ENCODE results near the gene HIPK2.
"Not testable (repeated sequence)": the region's sequence is repeated elsewhere in the genome, so short reads cannot be mapped to it uniquely, and the experiment has no call there.

Gene HIPK2

DNA sequence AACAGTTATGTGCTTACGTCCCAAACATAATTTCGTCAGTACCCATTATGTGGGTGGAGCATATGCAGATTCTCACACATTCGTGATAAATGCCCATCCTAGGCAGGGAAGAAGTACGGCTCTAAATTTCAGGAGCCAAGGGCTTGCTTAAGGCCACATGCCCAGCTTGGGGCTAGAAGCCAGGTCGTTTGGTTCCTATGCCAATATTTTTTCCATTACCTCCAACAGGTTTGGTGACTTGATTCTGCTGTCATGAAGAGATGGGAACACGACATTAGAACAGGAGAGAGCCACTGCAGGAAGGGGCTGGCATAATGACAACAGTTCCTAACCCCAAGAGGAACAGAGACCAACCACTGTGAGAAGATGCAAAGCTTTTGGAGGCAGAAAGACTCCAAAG is 85.1 kb downstream of the HIPK2 start:
- no peak for DNase-seq

DNA sequence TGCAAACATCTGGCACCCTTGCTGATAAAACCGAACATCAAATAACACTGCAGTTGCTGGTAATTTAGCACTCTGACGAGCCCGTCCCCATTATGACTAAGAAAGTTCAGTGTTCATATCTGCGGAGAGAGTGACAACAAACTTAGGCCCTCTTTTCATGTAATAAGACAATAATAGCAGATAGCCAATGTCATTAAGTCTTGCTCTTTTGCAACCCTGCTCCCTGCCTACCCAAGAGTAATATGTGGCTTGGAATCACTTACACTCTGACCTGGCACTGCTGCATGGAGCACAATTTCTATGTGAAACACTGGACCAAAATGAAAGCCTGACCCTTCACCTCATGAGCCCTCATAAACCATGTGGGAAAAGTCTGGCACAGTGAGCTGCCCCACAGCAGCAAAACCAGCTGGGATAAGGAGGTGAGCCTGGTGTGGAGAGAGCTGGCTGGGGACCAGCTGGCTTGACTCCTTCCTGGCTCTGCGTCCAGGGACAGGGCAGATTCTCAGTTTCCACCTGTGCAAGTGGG is 86.5 kb downstream of the HIPK2 start:
- DNase-seq: no peak

DNA sequence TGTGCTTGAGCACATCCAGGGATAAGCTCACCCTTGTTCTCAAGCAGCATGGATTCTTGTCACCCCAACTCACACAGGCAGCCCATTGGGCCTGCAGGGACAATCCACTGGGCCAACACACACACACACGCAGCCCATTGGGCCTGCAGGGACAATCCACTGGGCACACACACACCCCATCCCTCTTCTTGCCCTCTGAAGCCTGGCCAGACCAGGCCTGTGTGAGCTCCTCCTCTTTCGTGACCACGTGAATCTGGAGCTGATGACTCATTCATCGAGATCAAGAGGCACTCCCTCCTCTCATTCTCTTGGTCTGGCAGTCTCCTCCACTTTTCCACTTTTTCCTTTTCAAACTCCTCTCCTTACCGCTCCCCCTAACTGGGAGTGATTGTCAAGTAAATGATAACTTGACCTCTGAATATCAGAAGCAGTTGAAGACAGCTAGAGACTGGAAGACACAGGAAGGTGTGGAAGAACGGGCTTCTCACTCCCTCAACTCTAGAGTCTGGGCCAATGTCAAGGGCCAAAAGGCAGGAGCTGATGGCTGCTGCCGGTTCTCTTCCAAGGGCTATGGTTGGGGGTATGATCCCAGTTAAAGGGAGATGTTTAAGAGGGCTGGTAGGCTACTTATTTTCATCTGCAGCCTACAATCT is 89.7 kb downstream of the HIPK2 start:
- no peak for DNase-seq

DNA sequence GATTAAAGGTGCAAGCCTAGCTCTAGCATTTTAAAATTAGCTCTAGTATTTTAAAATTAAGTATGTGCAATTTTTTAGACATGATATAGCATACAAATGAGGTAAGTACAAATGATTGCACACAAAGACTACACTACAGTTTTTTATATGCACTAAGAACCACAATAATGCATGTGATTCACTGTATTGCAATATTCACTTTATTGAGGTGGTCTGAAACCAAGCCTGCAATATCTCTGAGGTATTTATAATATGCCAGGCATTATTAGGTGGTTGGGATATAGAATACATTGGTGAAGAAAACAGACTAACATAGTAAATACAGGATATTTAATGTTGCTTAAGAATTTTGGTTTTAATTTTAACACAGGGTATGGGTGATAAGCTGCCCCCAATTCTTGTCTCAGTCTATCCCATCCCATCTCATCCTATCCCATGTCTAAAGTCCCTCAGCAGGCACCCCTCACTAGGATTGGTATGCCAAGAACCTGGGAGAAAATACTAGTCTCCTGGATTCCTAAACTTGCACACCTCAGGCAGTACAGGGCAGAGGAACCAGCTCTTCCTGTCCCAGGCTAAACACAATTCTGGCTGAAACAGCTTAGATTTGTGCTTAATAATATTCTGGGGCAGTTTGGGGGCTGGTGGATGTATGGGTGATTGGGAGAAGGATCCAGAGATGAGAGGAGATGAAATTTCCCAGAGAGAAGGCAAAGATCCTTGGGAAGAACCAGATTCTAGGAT is 90.4 kb downstream of the HIPK2 start:
- DNase-seq: no peak

DNA sequence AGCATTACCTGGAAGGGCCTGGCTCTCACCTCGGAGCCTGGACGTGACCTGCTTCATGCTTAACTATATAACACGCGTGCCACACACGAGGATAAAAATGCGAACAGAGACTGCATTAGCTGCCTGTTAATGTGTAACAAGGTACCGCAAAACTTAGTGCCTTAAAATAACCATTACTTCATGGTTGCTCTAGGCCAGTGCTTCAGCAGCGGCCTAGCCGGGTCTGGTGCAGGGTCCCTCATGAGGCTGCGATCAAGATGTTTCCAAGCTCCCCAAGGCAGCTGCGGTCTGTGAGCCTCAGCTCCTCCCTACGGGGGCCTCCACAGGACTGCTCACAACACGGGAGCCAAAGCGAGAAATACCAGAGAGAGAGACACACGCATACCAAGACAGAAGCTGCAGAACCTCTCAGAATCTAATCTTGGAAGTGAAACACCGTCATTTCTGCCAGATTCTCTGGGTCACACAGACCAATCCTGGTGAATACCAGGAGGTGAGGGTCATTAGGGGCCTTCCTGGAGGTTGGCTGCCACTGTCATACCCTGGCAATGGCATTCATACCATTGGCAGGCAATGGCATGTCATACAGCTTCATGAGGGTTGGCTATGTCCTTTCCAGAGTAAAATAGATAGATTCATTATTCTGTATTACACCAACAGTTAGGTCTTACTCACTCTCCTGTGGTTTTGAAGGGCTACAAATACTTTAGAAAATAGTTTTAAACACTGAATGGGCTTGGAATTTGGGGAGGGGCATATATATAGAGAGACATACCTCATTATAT is 94.5 kb downstream of the HIPK2 start:
- DNase-seq: no peak

DNA sequence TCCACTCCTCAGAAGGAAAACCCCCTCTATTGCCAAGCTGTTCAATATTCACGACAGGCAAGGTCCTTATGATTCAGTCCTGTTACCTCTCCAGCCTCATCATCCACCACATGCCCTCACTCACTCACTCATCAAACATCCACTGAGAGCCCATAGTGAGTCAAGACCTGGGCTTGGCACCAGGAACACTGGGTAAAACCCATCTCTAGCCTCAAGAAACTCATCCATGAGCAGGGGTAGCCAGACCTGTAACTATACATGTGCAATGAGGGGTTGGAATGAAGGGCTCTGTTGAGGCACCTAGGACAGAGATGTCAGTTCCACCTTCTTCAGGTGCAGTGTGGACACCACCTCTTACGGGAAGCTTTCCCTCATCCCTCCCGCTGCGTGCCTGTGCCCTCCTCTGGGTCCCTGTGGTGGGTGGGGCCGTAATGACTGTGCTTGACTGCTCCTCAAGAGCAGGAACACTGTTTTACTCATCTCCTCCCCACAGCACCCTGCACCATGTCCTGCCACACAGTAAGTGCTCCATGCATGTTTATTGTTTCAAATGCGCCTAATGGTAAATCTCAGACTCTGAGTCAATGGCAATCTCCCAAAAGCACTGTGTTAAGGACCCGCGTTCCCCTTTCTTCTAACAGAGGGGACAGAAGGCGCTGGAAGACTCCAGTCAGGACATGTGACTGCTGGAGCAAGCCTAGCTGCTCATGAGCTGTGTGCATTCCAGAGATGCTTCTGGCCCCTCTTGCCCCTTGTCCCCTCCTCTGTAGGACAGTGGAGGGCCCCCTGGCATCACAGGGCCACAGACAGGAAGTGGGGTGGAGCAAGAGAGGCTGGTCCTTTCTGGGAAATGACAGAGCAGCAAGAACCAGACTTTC is 95.4 kb downstream of the HIPK2 start:
- no peak for DNase-seq

DNA sequence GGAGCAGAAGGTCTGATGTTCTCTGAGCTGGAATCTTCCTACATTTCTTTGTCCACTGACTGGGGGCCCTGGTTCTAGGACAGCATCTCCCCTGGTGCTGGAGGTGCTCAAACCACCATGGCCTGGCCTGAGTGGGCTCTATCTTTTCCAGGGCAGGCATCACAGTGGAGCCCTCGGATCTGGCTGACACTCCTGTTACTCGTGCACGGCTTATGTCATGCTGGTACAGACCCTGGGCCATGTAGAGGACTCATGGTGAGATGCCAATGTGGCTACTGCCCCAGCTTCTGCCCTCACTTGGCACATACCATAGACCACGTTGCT is 96.0 kb downstream of the HIPK2 start:
- DNase-seq: no peak

DNA sequence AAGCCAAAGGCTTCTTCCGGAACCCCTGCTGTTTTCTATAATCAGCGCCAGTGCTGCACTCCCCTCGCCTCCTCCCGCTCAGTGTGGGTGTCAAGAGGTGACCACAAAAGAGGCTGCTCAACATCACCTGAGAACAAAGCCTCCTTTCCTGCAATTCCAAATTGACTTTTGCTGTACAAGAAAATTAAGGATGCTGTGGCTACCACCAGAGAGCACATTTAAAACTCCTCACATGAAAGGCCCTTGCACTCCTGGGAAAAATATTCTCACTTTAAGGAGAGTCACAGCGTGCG is 96.4 kb downstream of the HIPK2 start:
- DNase-seq: no peak

DNA sequence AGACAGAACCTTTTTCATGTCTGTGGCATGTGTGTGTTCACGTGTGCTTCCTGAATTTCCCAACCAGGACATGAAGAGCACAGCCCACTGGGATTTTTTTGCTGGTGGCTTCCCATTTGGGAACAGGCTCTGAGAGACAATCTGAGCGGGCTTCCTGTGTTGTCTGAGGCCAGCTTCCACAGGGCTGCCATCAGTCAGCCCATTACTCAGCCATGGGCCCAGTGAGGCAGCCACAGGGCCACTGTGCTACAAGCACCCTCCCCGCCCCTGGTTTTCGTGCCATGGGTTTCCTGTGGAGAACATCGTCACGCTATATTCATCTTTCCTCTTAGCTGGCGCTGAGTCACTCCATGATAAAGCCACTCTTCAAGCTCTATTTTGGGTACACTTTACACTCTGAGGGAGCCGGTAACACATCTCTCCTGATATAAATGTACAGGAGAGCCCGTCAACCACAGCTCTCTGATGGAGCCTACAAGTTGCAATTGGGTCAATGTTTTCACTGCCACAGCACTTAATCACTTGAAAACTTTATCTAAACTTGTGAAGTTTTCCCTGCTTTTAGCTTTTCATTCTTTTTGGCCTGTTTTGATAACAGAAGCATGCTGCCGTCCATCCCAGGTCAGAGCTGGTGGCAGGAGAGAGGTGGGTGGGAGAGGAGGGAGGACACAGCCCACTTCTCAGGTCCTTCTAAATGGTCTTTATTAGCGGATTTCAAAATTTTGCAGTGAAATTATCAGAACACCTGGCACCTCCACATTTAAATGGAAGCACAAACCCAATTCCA is 96.9 kb downstream of the HIPK2 start:
- DNase-seq: no peak

DNA sequence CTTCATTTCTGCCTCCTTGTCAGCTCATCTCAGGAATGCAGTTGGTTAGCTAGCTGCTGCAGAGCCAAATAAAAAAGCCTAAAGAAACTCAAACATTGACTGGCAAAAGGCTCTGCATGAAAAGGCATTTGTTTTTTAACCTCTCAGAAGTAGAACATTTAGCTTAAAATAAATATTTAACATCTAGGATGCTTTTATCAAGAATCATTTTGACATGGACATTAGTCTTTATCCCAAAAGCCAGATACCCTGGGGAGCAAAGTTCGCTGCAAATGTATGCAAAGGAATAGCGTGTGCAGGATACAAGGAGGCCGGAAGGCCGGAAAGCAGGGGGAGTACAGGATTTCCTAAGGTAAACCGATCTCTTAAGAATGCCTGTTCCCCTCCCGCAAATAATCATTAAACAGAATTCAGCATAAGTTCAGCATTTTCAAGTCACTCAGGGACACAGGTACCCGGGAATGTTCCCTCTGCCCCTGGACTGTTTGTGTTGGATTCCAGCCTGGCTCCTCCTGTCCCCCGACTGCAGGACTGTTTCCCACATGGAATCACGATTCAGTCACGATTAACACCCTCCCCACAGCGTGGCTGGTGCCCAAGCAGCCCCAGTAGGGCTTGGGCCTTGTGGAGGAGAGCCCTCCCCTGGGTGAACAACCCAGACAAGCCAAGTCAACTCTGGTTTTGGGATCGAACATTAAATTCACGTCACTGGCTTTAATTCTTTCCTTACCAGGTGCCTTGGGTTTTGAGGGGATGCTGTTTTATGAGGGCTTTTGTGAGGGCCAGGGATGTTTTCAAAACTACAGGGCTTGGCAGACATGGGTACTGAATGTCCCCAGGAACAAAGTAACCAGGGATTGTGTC is 97.8 kb downstream of the HIPK2 start:
- no peak for DNase-seq

DNA sequence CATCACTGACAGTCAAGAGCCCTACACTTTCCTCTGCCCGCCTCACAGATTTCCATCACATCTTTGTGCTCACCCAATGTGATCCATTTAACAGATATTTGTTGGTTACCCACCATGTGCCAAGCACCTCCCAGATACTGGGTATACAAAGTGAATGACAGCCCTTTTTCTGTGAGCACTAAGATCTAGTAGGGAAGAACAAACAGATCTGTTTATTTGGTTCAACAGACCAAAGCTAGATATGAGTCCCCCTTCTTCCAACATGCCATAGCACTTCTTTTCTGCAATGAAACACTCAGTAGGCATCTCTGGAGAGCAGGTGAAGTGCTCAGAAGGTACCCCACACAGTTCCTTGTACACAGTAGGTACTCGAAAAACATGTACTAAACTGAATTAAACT is 101.4 kb downstream of the HIPK2 start:
- no peak for DNase-seq

DNA sequence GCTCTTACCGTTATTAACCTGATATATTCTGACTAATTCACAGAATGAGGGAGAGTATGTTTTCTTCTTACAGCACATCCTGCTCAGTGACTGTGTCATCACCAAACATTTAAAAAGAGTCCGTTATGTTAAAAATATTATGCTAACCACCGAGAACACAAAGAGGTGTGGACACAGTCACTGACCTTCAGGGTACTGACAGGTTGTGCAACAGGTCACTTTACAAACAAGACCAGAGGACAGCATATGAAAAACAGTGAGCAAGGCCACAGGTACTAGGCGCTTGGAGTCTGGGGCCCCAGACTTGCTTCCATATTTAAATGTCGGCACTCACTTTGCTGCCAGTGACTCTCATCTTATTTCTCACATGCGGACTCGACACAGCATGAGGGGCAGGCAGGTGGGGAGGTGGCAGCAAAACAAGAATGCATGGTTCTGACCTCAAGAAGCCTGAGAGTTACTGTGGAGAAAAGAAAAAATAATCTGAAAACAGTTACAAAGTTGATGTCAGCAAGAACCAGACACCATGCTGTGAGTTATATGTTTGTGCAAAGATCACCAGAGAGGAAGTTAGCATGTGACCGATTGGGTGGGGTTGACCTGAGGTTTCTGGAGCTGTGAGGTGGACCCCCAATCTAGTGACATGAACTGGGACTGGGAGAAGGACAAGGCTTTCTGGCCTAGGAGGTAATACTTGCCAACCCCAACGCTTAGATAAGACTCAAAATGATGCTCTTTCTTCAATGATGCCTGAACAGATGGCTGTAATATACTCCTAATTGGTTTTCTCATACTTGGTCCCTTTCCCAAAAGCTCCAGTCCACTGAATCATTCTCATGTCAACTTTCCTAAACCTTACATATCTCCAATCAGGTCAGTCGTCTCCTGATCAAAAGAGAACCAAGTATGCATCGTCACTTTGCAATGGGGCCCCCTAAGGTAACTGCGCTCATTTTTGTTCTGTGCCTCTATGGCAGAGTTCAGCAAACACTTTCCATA is 102.4 kb downstream of the HIPK2 start:
- DNase-seq: no peak

DNA sequence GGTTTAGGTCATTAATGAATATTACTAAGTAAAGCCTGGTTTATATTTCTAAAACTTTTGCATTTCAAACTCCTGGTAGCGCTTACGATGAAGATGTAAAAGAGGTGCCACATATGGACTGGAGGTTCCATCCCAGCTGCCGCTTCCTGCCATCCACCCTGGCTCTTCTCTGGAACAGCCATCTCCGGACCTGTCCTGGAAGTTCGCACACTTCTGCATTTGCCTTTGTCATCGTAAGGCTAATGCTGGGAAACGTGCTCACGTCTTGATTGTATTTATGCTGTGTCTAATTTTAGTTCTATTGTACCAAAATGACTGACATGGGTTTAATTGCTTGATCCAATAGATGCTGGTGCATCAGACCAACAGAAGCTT is 103.1 kb downstream of the HIPK2 start:
- no peak for DNase-seq

DNA sequence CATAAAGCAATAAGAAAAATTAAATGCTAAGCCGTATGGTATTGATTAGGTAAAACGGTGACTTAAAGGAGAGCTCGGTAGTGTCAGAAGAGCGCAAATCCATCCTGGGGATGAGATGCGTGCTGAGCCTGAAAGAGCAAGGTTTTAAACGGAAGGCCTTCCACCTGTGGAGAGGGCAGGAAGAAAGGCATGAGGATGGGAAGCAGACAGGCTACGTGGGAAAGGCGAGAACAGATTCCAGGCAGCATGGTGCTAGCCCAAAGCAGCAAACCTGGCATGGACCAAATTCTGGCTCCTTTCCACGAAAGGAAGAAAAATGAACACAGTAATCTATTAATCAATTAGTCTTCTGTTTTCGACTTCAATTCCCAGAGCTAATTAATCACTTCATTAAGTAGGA is 103.5 kb downstream of the HIPK2 start:
- DNase-seq: no peak

DNA sequence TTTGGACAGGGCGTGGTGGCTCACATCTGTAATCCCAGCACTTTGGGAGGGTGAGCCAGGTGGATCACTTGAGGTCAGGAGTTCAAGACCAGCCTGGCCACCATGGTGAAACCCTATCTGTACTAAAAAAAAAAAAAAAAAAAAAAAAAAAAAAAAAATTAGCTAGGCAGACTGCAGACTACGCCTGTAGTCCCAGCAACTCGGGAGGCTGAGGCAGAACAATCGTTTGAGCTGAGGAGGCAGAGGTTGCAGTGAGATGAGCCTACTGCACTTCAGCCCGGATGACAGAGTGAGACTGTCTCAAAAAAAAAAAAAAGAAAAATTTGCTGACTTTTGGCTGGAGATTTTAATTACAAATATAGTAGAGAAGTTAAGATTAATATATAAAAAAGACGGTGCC is 104.0 kb downstream of the HIPK2 start:
- DNase-seq: no peak

DNA sequence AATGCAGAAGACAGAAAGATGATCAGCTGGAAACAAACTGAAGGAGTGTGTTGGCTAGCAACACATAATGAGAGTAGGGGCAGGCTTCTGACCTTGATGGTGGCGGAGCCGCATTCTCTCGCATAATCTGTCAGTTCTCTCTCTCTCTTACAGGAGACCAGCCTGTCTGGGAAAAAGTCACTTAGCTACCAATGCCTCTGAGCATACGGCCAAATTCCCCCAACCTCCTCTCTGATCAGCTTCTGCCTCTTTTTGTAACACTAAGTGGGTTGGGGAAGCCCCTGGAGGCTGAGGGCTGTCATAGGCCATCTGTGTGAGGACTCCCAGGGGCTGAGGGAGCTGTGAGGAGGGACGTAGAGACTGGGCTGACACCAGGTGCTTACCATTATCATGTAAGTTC is 104.6 kb downstream of the HIPK2 start:
- no peak for DNase-seq

DNA sequence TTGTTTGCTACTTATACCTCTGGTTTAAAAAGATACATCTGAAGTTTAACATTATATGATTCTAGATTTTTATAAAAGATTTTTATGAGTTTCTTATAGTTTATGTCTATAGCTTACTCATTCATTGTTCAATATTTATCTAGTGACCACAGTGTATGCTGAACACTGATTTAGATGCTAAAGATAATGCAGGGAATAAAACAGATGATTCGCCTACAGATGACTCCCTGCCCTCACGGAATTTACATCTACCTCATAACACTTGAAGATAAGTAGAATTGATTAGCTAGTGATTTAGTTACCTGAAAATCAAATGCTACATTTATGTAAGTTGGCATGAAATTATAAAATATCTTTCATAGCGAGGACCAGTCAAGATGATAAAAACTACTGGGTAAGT is 105.8 kb downstream of the HIPK2 start:
- no peak for DNase-seq

DNA sequence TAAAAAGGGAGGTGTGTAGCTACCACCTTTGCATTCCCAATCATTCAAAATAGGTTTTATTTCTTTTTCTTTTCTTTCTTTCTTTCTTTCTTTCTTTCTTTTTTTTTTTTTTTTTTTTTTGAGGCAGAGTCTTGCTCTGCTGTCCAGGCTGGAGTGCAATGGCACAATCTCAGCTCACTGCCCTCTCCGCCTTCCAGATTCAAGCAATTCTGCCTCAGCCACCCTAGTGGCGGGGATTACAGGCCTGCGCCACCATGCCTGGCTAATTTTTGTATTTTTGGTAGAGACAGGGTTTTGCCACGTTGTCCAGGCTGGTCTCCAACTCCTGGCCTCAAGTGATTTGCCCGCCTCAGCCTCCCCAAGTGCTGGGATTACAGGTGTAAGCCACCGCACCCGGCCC is 107.1 kb downstream of the HIPK2 start:
- not testable (repeated sequence) for DNase-seq

DNA sequence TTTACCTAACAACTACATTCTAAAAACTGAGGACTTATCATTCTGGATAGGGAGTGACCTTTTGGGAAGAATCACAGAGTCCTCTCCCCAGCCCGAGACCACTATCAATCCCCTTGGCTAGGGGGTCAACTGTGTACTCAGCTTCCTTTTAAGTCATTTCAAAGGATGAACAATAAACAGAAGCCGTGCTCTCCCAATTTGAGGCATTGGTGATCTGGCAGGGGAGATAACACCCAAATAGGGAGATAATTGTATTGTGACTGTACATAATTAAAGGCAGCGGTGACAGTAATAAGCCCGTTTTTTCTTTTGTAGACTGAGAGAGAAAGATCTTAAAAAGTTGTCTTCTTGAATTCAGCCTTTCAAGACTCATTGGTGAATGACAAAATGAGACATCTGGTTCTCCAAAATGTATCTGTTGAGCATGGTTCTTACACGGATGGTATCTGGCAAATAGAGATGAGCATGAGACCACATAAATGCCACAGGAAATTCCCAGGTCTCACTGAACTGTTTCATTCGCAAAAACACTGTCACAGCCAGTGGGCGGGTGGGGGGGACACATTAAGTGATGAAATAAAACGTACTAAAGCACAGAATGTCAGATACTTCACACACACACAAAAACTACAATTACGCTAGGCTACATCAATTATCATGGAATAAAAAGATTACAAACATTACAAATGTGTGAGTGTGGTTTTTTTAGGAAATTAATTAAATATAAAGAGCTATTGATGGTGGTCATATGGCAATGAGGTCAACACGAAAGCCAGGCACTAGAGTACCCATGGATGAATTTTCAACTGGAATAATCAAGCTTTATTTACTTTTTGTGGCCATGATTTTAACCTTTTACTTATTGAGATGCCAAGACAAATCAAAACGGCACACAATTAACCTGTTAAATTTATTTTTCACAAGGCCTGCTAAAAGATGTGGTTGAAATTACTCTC is 108.4 kb downstream of the HIPK2 start:
- DNase-seq: no peak
